Measurements from ENCODE around the gene PLAC1.

The PLAC1 gene

GRCh38 chrX:134632355-134632754, 25.9 kb downstream of the PLAC1 start:
- no peak overlapping the region for H3K4me3 ChIP-seq (IDR thresholded peaks at IDR 0.05; ENCODE audit: insufficient read depth, low read depth, low read length)
- no peak overlapping the region for H3K4me2 ChIP-seq
- H3K27ac ChIP-seq = no peak overlapping the region
- H3K79me2 ChIP-seq (ENCODE audit: insufficient read depth, low read depth) = no peaks in the 10 kb centered on the region
- peaks cover 11% of the 10 kb centered on the region for H3K4me1 ChIP-seq (ENCODE audit: low read depth, poor library complexity, severe bottlenecking)
- no peaks in the 10 kb centered on the region for H3K36me3 ChIP-seq (ENCODE audit: insufficient read depth)
- TF ChIP-seq CTCF (conservative IDR thresholded peaks at IDR 0.05; ENCODE audit: low read depth, low read length) = no peak
- no peak overlapping the region for H3K9ac ChIP-seq
- H3K27me3 ChIP-seq (ENCODE audit: insufficient read depth, low read depth) = no peaks in the 10 kb centered on the region
- no peak overlapping the region for H2AFZ ChIP-seq (ENCODE audit: low read depth)
- no peaks in the 10 kb centered on the region for H4K20me1 ChIP-seq (ENCODE audit: insufficient read depth)

GRCh38 chrX:134631426-134632346, 26.6 kb downstream of the PLAC1 start:
- H4K20me1 ChIP-seq (ENCODE audit: insufficient read depth) = no peaks in the 10 kb centered on the region
- no peaks in the 10 kb centered on the region for H3K36me3 ChIP-seq (ENCODE audit: insufficient read depth)
- H2AFZ ChIP-seq (ENCODE audit: low read depth) = no peak overlapping the region
- TF ChIP-seq CTCF (conservative IDR thresholded peaks at IDR 0.05; ENCODE audit: low read depth, low read length) = no peak
- no peaks in the 10 kb centered on the region for H3K27me3 ChIP-seq (ENCODE audit: insufficient read depth, low read depth)
- H3K4me2 ChIP-seq = no peak overlapping the region
- H3K4me1 ChIP-seq (ENCODE audit: low read depth, poor library complexity, severe bottlenecking) = peaks cover 4% of the 10 kb centered on the region
- no peak overlapping the region for H3K4me3 ChIP-seq (IDR thresholded peaks at IDR 0.05; ENCODE audit: insufficient read depth, low read depth, low read length)
- no peaks in the 10 kb centered on the region for H3K79me2 ChIP-seq (ENCODE audit: insufficient read depth, low read depth)
- no peak overlapping the region for H3K9ac ChIP-seq
- no peak overlapping the region for H3K27ac ChIP-seq

DNA sequence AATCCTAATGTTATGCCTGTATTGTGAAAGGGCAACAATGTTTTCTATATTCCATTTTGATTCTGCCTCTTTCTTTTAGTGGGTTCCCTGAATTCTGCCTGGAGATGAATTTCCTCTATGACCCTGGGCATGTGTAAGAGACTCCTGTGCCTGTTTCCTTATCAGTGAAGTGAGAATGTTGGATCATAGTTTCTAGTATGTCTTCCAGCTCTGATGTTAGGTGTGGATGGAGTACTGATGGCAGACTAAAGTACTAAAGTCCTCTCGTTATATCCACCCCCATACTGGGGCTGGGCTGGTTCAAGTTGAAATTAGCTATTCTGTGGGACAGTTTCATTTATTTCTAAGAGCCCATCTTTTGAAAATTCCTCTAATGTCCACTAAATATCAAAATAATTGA, 29.6 kb downstream of the PLAC1 start:
- H3K27ac ChIP-seq = no peak overlapping the region
- no peak overlapping the region for H2AFZ ChIP-seq (ENCODE audit: low read depth)
- no peaks in the 10 kb centered on the region for H3K36me3 ChIP-seq (ENCODE audit: insufficient read depth)
- H4K20me1 ChIP-seq (ENCODE audit: insufficient read depth) = no peaks in the 10 kb centered on the region
- no peaks in the 10 kb centered on the region for H3K27me3 ChIP-seq (ENCODE audit: insufficient read depth, low read depth)
- H3K4me2 ChIP-seq = no peak overlapping the region
- H3K4me3 ChIP-seq (IDR thresholded peaks at IDR 0.05; ENCODE audit: insufficient read depth, low read depth, low read length) = no peak overlapping the region
- H3K79me2 ChIP-seq (ENCODE audit: insufficient read depth, low read depth) = no peaks in the 10 kb centered on the region
- peaks cover 7% of the 10 kb centered on the region for H3K4me1 ChIP-seq (ENCODE audit: low read depth, poor library complexity, severe bottlenecking)
- TF ChIP-seq CTCF (conservative IDR thresholded peaks at IDR 0.05; ENCODE audit: low read depth, low read length) = no peak
- no peak overlapping the region for H3K9ac ChIP-seq

- no peak overlapping the region for H3K4me2 ChIP-seq
- no peak overlapping the region for H3K4me3 ChIP-seq (IDR thresholded peaks at IDR 0.05; ENCODE audit: insufficient read depth, low read depth, low read length)
- H3K27ac ChIP-seq = no peak overlapping the region
- no peak overlapping the region for H2AFZ ChIP-seq (ENCODE audit: low read depth)
- H3K9ac ChIP-seq = no peak overlapping the region
- H4K20me1 ChIP-seq (ENCODE audit: insufficient read depth) = no peaks in the 10 kb centered on the region
- no peaks in the 10 kb centered on the region for H3K27me3 ChIP-seq (ENCODE audit: insufficient read depth, low read depth)
- H3K36me3 ChIP-seq (ENCODE audit: insufficient read depth) = no peaks in the 10 kb centered on the region
- H3K4me1 ChIP-seq (ENCODE audit: low read depth, poor library complexity, severe bottlenecking) = peaks cover 29% of the 10 kb centered on the region
- no peak for TF ChIP-seq CTCF (conservative IDR thresholded peaks at IDR 0.05; ENCODE audit: low read depth, low read length)
- H3K79me2 ChIP-seq (ENCODE audit: insufficient read depth, low read depth) = no peaks in the 10 kb centered on the region
Measured at GRCh38 chrX:134626434-134626833, 31.8 kb downstream of the PLAC1 start.
